Measurements from ENCODE around the gene AP3B1.

Gene AP3B1

DNA sequence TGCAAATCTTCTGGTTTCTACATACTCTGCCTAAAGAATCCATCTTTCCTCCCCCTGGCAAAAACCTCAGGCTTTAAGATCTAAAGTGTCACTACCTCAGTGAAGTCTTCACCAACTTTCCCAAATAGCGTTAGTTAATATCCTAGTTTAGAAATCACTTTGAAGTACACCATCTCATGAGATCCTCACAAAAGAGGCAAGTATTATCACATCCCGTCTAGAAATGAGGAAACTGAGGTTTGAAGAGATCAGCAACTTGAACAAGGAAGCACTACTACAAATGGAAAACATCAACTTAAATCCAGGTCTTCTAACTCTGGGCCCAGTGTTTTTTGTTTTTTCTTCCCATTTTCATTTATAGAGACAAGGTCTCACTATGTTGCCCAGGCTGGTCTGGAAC is 4.6 kb downstream of the AP3B1 start:
- DNase-seq, result no peak

DNA sequence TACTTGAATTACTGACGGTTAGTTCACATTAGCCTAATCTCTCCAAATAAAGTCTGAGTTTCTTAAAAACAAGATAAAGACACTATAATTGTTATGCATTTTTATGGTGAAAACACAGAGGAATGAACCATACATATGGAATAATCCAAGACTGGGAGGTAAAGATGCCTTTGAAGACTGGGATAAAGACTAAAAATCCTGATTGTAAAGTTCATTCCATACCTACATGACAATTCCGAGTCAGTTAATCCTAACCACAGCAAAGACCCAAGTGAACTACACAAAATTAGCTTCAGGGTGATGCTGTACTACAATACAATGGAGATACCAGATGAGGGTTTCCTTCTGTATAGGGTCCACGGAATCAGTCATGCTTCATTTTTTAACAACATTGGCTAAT is 6.3 kb downstream of the AP3B1 start:
- no peak for DNase-seq

DNA sequence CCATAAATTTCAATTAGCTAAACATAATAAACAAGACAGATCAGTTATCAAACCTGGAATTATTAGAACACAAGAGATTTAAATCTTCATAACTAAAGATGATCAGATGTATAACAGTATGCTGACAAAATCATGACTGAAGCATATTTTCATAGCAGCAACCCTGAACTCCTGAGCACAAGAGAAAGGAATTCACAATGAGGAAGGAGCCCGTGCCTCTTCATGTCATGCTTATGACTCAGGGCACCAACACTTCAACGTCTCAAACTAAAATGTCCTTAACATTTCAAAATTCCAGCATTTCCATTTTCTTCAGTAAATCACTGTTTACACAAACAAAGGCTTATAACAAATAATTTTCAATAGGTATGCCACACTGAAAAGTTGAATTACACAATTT is 6.7 kb downstream of the AP3B1 start:
- DNase-seq, result no peak

DNA sequence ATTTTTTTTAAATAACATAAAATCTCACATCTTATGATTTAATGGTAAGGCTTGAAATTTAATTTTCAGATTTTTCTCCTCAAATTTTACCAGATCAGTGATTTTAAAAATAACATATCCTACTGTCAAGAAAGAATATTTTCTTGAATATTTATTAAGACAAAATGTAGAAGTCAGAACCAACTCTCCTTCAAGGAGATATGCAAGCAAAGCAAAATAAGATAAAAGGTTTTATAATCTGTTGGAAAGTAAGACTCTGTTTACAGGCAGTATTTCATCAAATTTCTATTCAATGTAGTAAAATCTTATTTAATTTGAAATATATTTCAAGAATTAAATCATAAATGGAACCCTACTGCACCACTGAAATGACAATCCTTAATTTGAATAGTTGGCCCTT is 7.3 kb downstream of the AP3B1 start:
- no peak for DNase-seq

DNA sequence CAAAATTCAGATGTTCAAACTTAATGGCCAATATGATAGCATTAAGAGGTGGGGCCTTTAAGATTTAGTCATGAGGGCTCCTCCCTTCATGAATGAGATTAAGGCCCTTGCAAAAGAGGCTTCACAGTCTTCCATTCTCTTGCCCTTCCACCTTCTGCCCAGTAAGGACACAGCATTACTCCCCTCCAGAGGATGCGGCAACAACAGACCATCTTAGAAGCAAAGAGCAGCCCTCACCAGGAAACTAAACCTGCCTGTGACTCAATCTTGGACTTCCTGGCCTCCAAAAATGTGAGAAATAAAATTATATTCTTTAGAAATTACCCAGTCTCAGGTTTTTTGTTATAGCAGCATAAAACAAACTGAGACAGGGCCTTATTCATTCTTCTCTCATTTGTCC is 8.2 kb downstream of the AP3B1 start:
- DNase-seq, result no peak

DNA sequence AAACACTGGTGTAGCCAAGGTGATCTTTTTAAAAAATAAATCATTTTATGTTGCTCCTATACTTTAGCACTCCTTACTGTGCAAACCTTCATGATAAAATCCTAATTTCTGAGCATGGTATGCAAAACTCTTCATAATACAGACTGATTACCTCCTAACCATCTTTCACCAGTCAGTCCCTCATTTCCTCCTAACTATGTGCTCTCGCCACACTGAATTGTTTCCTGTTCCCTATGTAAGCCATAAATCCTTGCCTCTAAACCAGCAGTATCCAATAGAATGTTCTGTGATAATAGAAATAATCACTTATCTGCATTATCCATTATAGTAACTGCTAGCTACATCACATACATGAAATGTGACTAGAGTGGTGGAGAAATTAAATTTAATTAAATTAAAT is 10.7 kb downstream of the AP3B1 start:
- no peak for DNase-seq

DNA sequence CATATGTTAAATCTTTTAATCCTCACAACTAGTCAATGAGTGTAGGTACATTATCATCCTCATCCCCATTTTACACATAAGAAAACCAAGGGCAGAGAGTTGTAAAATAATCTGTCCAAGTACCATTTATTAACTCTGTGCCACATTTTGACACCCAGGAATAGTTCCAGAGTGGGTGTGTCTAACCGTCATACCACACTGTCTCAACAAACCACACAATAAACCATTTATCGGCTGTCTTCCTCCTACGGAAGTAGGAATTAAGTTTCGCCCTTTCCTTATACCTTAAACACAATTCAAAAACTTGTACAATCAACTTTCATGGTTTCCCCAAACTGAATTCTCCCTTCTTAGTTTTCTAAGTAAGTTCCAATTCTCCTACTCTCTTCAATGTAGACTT is 11.4 kb downstream of the AP3B1 start:
- DNase-seq, result no peak

DNA sequence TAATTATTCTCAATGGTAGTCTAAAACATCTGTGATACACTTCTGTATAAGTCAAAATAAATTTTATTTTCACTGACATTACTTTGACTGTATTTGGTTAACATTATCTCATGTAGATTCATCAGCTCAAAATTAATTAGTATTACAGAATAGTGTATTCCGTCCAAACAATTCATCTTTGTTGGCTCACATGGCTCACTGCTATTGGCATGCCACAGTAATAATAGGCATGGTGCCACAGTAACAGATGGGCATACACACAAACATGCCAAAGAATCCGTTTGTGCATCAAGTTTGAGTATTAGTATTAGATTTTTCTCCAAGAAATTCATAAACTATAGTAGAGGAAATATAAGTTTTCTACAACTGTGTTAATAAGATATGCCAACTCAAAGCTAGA is 14.2 kb downstream of the AP3B1 start:
- DNase-seq, result peak; percentile 9

DNA sequence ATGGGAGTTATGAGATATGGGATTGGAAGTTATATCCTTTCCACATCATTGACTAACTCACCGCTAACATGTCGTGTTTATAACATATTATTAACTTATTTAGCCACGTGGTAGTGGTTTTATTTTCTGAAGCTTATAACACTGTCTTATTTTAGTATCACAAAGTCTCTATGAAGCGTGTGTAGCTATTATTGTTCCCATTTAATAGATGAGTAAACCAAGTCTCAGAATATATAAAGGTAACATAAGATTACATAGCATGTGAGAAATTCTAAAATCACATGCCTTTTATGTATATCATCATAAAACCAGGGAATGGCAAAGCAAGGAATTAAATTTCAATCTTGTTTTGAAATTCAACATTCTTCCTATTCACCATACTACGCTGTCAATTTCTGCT is 15.3 kb downstream of the AP3B1 start:
- DNase-seq, result no peak

DNA sequence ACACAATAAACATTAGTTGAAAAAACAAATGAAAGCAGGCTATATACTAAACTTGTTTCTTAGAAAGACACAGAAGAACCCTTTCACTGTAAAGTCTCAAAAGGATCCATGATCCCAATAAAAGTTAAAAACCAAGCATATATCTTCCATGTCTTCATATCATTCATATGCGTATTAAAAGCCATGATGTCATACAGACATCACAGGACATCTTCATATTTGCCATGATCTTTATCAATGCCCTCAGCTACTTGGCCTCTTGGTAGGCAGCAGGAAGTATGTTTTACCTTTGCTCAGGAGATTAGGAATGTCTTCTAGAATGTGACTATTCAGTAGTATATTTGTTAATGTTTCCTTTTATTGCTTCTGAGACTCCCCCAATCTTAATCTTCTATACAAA is 16.8 kb downstream of the AP3B1 start:
- no peak for DNase-seq

DNA sequence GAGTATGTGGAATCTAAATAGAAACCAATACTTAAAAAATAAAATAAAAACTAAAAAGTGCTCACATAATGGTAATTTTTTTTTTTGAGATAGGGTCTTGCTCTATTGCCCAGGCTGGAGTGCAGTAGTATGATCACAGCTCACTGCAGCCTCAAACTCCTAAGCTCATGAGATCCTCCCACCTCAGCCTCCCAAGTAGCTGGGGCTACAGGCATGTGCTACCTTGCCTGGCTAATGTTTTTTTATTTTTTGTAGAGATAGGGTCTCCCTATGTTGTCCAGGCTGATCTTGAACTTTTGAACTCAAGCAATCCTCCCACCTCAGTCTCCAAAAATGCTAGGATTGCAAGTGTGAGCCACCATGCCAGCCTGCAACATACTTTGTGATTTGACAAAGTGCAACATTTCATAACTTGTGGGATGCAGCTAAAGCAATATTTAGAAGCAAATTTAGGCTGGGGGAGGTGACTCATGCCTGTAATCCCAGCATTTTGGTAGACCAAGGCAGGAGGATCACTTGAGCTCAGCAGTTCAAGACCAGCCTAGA is 18.4 kb downstream of the AP3B1 start:
- DNase-seq, result no peak

DNA sequence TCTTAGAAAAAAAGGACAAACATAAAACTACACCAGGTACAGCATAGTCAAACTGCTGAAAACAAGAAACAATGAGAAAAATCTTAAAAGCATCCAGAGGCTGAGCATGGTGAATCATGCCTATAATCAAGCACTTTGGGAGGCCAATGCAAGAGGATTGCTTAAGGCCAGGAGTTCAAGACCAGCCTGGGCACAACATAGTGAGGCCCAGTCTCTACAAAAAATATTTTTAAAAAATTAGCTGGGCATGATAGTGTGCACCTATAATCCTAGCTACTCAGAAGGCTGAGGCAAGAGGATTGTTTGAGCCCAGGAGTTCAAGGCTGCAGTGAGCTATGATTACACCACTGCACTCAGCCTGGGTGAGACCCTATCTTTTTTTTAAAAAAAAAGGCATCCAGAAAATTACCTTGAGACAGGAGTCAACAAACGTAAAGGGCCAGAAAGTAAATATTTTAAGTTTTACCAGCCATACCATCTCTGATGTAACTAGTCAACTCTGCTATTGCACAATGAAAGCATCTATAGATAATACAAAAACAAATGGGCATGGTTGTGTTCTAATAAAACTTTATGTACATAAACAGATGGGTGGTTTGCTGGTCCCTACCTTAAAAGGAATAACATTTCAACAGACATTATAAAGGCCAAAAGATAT is 19.8 kb downstream of the AP3B1 start:
- no peak for DNase-seq

DNA sequence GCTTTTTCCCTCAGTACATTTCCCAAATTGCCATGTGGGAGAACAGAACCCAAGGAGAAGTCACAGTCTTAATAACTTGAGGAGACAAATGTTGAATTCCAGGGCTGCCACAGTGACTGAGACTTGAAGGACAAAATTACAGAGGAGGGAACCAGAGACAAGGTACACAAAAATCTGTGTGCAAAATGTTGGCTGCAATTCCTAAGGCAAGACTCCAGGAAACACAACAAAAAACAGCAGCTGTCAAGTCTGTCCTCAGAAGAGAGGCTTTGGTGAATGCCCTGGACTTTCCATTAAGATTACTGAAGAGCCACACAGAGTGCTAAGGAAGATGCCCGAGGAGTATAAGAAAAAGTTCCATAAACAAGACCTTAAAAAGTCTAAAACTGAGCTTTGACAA is 21.1 kb downstream of the AP3B1 start:
- no peak for DNase-seq

DNA sequence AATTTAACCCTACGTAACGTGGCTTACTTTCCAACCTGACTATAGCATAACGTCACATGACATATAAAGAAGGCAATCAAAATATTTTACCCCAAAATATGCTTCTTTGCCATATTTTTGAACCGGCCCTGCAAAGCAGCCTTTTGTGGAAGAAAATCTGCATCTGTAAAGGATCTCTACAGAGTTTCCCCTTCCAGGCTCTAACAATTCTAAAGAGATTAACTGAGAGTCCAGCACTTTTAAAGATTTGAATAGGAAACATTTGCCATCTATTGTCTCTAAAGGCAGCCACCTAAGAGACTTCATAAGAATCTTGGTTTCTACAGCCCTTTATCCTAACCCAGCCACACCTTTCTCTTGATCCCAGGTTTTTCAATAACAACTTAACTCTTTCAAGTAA is 22.7 kb downstream of the AP3B1 start:
- DNase-seq, result no peak

DNA sequence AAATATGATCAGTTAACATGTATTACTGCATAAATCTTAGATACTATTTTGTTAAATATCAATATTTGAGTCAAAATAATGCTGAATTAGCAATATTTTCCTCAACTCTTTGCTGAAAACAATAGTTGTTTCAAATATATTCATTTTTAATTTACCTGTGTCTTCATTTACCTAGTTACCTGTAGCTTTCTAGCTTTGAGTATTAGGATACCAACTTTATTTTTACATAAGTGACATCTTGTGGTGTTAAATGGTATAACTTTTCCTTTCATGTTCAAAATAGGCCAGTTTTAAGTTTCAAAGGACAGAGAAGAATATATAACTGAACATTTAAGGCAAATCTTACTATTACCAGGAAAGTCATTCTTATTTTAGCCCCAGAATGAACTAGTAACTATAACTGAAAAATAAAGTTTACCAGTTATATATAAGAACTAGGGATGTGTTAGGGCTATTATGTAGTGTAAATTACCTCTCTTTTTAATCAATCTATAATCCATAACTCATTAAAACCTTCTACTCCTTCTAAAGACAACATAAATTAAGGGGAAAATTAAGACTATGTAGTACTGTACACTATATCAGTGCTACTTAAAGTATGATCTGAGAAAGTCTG is 25.3 kb downstream of the AP3B1 start:
- DNase-seq, result peak; percentile 49

DNA sequence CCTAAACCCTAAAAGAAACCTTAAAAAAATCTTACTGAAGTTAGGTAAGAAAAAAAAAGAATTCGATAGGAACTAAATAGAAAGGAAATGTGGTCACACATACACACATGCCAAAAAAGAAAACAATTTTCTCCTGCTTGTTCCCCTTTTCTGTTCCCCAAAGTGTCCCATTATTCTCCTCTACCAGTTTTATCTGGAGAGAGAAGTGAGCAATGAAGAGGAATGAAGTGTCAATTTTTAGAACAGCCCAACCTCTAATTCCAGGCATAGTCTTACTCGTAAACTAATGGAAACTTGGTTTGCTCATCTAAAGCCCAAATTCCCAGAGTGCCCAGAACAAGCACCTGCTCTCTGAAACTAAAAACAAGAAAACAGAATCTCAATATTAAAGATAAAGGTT is 26.1 kb downstream of the AP3B1 start:
- DNase-seq, result no peak

DNA sequence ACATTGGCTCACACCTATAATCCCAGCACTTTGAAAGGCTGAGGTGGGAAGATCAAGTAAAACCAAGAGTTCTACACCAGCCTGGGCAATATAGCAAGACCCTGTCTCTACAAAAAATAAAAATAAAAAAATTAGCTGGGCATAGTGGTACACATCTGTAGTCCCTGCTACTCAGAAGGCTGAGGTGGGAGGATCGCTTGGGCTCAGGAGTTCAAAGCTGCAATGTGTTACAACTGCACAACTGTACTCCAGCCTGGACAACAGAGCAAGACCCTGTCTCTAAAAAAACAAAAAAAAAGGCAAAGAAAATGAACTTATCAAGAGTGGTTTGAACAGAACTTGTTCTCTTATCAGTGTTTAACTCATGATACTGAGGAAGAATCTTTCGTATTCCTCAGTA is 29.3 kb downstream of the AP3B1 start:
- DNase-seq, result no peak

DNA sequence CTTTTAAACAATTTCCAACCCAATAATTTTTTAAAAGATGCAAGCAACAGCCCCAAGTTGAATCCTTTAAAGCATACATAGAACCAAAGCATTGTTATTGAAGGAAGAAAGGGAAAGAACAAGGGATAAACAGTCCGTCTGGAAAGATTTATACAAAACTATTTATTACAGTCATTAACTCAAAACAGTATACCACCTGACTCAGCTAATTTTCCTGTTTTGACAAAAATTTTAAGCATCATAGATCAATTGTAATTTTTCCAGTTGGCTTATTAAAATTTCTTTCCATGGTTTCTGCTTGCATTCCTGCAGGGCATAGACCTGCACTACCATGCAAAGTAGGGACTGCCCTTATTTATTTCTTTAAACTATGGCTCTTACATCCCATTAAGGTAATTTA is 29.9 kb downstream of the AP3B1 start:
- no peak for DNase-seq

DNA sequence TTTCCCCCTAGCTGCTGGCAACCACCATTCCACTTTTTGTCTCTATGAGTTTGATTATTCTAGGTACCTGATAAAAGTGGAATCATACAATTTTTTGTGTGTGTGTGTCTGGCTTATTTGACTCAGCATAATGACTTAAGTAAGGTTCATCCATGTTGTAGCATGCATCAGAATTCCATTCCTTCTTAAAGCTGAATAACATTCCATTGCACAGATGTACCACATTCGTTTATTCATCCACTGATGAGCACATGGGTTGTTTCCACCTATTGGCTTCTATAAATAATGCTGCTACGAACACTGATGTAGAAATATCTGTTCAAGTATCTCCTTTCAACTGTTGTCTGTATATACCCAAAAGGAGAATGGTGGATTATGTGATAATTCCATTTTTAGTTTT is 33.7 kb downstream of the AP3B1 start:
- no peak for DNase-seq

DNA sequence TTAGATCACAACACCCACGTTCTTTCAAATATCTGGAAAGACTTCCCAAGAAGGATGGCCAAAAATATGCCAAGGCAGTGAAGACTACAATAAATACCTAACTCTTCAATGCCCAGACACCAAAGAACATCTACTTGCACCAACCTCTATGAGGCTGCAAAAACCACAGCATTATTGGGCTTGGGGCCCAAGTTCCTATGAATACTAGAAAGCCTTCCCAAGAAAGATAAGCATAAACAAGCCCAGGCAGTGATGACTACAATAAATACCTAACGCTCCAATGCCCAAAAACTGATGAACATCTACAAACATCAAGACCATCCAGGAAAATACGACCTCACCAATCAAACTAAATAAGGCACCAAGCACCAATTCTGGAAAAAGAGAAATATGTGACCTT is 41.3 kb downstream of the AP3B1 start:
- DNase-seq, result no peak

DNA sequence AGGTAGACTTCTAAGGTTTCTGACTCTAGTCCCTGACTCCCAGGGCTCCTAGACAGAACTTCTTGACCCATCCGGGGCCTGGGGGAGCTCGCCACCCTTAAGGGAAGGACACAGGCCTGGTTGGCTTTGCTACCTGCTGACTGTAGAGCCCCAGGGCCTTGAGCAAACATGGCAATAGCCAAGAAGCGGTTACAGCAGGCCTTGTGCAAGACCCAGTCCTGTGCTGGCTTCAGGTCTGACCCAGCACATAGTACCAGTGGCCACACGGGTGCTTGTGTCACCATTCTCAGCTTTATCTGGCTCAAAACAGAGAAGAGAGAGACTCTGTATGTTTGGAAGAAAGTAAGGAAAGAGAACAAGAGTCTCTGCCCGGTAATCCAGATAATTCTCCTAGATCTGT is 41.8 kb downstream of the AP3B1 start:
- DNase-seq, result no peak

DNA sequence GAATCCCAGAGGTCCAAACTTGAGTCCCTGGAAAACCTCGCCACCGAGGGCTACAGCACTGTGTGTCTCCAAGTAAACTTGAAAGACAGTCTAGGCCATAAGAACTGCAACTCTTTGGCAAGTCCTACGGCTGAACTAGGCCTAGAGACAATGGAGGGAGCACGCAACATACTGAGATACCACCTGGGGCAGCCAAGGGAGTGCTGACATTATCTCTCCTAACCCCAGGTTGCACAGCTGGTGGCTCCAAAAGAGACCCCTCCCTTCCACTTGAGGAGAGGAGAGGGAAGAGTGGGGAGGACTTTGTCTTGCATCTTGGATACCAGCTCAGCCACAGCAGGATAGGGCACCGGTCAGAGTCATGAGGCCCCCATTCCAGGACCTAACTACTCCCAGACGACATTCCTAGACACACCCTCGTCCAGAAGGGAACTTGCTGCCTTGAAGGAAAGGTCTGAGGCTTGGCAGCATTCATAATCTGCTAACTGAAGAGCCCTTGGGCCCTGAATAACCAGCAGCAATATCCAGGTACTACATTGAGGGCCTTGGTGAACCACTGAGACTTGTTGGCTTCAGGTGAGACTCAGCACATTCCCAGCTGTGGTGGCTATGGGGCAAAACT is 42.7 kb downstream of the AP3B1 start:
- no peak for DNase-seq

DNA sequence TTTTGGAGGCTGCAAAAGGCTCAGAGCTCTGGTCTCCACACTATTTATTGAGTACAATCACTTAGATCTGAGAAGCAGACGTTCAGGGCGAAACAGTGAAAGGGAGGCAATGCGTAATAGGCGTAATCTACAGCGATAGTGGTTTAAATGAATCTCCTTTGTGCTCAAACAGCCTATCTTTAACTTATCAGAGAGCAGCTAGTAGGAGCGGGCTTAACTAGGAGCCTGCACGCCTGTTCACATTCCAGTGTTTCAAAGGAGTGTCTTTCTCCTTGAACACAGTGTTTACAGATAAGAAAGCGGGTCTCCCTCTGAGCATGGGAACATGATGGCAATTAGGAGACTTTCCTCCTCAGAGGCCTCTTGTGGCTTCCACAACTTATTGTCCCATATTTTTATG is 49.4 kb downstream of the AP3B1 start:
- DNase-seq, result no peak

DNA sequence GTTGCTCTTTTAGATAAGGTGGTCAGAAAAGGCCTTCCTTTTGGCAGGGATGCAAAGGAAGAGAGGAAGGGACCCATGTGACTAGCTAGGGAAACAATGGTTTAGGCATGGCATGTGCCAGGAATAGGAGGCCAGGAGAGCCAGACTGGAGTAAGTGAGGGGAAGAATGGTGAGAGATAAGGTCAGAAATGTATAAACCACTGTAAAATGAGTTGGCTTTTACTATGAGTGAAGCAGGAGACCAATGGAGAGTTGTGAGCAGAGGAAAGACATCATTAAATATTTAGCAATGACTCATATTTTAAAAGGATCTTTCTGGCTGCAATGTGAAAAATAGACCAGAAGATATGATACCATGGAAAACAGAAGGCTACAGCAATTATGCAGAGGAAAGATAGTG is 50.9 kb downstream of the AP3B1 start:
- DNase-seq, result no peak

DNA sequence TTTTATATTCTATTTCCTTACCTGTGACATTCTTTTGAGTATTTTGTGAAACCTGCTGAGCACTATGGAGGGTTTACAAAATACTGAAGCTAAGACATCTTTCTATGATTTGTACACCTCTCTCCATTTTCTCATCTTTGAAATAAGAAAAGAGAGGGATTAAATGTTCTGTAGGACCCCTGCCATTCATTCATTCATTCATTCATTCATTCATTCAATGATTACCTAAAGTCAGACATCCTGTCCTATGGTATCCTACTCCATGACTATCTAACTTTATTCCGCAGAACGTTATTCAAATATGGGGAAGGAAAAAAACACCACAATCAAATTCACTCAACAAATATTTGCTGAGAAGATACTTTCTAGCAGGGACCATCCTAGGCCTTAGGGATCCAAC is 51.4 kb downstream of the AP3B1 start:
- DNase-seq, result no peak
